Hematopoietic multipotent progenitor cell treated with erythropoietin and hydrocortisone succinate and interleukin-3 and kit ligand, for 17 days (in vitro differentiated cells): ENCODE data around the gene TRAF1.

ENCODE experiments used
- DNase-seq: peaks from one replicate; pipeline ENCODE4 v3.0.0-alpha.2; 2015; ENCODE audit warnings: low spot score

TRAF1 gene

DNA sequence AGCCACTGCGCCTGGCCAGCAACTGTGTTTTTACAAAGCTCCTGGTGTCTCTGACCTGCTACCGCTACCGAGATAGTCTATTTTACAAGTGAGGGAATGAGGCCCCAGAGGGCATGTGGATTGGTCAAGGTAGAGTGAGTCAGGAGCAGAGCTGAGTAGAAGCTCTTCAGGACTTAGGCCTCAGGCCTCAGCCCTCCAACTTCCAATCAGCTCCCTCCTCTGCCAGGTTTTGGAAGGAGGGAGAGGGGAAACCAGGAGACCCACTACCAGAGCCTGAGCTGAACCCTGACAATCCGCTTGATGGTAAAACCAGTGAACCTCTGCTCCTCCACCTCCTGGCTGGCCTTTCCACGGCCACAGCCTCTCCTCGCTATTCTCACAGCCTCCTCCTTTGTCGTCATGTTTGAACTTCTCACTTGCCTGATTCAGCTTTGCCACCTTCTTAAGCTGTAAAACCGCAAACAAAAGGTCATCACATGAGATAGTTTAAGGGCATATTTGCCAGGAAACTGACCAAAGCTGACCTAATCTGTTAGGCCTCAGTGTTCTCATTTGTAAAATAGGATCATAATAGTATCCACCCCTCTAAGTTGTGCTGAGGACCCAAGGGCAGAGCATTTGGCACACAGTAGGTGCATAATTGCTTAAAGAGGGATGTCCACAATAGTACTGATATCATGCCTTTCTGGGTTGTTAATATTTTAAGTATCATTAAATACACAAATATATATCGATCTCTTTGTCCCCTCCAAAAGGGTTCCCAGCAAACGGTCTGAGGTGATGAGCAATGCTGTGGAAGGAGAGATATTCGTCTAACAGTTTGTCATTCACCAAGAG is 1.7 kb downstream of the TRAF1 start:
- no peak for DNase-seq

DNA sequence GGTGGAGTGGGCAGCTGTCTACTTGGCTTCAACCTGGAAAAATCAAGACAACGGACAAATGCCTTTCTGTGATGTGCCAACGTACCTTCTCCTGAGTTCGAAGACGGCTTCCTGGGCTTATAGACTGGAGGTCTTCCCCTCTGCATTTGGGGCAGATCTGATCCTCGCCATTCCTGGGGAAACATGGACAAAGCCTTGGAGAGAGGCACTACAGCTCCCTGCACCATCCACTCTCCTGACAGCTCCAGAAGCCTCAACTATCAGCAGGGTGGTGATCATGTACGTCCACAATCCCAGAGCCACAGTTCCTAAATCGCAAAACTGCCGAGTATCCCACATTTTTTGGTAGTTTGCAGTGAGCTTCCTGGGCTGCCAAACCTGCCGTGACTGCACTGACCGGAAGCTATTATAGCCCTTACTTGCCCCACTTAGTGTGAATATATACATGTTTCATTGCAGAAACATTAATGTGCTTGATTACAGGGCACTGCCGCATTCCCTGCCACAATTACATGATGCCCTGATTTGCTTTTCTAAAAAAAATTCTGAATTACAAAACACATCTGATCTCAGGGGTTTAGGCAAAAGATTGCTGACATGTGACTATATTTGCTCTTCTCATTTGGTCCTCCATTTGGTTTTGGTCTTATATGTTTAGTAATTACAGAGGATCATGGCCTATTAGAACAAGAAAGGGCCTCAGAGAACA is 2.8 kb downstream of the TRAF1 start:
- DNase-seq, result no peak

DNA sequence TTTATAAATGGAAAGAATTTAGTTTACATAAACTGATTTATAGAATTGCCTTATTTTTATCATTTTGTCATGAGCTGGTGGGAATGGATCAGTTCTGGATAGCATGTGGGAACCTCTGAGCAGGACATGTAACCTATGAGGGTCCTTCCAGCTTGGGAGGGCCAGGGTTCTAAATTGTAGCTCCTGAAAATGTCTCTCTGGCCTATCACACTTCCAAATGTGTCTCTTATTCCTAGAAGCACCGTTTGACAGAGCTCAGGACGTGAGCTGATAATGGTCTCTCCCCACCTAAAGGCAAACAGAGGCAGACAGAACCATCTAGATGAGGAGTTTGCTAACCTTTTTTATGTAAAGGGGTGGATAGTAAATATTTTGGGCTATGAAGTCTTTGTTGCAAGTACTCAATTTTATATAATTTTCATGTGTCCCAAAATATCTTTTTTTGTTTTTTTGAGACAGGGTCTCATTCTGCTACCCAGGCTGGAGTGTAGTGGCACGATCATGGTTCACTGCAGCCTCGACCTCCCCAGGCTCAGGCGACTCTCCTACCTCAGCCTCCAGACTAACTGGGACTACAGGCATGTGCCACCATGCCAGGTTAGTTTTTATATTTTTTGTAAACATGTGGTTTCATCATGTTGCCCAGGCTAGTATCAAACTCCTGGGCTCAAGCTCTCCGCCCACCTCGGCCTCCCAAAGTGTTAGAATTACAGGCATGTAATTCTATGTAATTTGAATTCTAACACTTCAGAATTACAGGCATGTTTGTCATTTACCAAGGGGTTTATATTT is 4.0 kb downstream of the TRAF1 start:
- DNase-seq, result no peak

DNA sequence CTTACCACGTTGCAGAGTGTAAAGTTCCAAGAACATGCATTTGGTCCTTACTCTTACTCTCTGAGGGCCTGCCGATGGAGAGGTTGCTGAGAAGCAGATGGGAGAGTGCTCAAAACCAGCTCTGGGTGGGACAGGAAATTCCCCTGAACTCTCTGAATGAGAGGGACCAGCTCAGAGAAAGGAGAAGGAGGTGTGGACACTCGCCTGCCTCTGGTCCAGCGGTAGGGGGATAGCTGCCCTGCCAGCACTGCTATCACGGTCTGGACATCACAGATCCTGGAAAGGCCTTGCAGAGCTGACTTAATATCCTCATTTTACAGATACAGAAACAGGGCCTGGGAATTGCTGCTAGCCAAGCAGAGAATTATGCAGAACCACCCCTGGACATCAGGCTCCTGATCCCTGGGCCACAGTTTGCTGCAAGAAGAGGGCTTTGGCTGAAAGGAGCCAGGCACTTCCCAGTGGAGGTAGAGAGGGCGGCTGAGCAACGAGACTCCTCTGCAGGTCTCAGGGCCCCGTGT is 4.9 kb downstream of the TRAF1 start:
- DNase-seq, result no peak

DNA sequence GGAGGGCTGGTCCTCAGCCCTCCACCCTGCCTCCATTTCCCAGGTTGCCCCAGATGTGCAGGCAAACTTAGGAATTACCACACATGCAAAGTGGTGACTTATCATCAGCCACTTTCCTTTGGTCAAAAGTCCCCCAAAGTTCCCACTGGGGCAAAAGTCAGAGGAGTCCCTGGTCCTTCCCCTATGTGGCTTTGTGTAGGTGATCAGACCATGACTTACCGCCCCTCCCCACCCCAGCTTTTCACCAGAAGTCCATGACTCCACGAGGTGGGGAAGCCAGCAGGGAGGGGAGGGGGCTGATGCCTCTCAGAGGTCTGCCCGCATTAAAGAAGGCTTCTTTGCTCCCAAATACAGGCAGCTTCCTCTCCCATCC is 5.8 kb downstream of the TRAF1 start:
- no peak for DNase-seq

DNA sequence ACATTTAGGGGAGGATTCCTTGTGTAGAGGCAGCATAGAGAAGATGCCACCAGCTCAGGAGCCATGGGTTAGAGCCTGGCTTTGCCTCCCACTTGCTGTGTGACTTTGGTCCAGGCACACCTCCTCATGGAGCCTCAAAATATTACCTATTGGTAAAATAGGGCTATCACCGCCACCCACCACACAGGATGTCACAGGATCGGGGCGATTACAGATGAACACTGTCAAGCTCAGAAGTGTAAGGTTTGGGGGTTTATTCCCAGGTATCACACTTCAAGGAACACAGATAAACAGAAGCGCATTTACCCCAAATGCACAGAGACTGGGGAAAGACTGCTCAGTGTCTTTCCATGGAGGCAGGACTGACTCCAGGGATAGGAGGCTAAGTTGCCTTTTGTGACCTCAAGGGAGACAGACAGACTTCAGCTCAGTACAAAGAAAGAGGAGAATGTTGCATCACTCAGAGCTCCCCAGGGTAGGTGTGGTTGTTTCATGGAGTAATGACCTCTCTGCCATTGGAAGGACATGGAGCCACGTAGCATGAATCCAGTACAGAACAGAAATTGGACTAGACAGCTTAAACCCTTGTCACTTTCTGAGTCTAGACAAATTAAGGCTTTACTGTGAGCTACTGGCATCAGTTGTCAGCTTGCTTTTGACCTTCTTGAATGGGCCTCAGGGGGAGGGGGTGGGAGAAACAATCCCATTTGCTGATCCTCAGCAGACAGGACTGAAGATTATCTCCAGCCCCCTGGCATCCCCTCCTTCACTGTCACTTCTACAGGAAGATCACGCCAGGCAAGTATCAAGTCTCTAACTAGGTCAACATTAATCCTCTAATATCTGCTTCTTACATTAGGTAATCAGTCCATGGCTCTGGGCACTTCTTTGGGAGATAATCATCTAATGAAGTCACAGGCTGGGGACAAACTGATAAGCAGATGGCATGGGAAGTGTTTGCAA is 6.5 kb downstream of the TRAF1 start:
- no peak for DNase-seq

DNA sequence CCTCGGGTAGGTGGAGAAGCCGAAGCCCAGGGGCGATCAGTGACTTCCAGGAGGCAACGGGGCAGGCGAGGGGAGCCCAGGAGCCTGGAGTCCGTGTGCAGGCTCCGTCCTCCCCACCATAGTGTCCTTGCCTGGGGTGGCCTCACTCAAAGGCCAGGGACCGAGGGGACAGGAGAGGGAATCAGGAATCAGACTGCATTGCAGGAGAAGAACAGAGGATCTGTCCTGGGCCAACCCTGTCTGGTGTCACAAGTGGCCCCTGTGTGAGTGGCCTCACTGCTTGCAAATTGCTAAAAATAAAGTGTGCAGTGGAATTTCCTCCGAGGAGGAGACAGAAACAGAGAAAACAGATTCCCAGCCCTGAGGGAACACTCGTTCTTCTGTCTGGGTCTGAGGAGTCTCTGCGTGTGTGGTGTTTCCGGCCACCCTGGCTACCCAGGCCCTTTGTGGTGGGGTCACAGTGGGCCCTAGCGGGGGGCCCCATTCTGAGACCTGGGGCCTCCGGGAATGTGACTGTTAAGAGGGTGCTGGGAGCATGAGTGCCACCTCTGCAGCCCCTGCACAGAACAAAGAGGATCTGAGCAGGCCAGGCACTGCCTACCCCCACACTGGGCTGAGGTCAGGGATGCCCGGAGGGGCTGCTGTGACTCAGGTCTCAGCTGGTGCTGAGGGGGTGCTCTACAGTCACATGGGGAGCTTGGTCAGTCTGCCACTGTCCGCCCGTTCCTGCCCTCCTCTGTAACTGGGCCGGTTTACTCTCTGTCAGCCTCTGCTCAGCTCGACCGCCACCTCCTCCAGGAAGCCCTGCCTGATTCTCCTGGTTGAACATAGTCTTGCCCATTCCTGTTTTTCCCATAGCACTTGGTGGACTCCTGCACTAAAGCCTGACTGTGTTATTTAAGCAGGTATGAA is 7.4 kb downstream of the TRAF1 start:
- DNase-seq, result no peak

DNA sequence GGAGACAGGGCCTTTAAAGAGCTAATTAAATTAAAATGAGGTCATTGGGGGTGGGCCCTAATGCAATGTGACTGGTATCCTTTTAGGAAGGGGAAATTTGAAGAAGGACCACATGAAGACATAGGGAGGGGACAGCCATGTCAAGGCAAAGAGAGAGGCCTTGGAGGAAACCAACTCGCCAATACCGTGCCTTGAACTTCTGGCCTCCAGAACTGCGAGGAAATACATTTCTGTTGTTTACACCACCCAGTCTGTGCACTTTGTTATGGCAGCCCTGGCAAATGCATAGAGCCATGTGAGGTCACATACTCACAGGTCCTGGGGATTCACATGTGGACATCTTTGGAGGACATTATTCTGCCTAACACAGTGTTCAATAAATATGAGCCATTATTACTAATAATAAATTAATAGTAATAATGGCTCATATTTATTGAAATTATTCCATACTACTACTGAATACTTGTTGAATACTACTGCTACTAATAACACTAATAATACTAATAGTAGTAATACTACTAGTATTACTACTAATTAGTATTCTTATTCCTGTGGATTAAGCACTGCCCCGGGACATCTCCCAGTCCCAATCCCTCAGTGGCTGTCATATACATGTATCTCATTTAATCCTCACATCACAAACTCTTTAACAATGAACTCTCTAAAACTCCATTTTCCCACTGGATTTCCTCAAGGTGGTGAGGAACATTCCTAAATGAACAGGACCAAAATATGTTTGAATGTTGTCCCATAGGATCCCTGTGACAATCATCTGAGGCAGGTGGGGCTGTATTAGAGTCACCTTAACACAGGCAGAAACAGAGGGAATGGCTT is 8.4 kb downstream of the TRAF1 start:
- DNase-seq, result no peak

DNA sequence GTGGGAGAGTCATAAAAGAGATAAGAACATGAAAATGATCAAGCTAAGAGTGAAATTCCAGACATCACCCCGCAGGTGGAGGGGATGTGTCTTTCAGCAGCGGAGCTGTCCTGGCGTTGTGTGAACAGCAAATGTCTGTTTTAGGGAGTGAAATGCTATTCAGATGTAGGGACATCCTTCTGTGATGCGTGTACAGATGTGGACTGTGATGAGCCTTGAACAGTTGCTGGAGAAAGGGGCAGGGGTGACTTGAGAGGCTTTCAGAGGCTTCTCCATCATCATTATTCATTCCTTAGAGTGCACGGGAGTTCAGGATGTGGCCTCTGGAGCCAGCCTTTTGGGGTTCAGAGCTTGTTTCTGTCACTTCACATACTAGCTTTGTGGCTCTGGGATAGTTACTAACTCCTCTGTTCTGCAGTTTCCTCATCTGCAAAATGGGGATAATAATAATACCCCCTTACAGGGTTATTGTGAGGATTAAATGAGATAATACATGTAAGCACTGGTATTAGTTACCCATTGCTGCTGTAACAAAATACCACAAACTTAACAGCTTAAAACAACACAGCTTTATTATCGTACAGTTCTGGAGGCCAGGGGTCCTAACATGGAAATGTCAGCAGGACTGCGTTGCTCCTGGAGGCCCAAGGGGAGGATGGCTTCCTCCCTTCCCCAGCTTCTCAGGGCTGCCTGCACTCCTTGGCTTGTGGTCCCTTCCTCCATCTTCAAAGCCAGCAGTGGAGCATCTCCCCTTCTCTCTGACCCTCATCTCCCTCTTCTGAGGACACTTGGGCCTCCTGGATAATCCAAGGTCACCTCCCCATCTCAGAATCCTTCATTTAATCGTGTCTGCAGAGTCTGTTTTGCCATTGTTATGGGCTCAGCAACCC is 9.4 kb downstream of the TRAF1 start:
- DNase-seq, result no peak

DNA sequence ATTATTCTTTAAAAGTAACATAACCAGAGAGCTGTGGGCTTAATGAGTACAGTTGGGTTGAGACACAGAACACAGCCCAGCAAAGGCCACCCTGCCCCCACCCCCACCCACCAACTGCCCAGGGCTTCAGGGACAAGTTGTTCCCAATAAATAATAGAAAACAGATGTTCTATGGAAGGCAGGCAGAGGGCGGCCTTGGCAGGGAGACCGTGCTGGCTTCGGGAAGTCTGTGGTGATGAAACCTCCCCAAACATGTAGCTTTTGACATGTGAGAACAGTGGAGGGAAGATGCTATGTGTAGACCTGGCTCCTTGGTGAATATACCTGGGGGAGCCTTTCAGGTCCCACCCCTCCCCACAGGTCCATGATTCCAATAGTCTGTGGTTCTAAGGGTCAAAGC is 10.0 kb downstream of the TRAF1 start:
- no peak for DNase-seq

DNA sequence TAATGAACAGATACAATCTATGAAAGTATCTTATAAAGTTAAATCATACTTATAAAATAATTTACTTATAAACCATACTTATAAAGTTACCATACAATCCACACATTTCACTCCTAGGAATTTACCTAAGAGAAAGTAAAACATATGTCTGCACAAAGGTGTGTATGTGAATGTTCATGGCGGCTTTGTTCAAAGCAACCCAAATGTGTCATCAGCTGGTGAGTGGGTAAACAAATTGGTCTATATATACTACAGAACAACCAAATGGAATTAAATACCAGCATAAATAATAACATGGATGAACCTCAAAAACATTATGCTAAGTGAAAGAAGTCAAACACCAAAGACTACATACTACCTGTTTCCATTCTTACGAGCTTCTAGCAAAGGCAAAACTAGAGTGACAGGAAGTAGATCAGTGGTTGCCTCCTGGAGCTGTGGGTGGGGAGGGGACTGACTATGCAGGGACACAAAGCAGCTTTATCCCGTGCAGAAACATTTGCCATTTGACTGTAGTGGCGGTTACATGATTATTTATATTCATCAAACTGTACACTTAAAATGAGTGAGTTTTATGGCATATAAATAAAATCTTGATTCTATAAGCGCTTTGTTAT is 10.6 kb downstream of the TRAF1 start:
- no peak for DNase-seq

DNA sequence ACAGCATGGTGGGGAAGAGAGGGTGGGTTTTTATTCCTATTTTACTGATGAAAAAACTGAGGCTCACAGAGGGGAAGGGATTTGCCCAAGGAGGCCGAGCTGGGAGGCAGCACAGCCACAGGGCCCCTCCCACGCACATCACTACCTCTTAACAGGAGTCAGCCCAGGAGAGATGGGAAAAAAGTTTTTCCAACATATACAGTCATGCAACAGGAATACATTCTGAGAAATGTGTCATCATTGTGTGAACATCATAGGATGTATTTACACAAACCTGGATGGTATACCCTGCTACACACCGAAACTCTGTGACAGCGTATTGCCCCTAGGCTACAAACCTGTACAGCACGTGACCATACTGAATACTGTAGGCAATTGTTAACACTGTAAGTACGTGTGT is 11.6 kb downstream of the TRAF1 start:
- DNase-seq, result no peak

DNA sequence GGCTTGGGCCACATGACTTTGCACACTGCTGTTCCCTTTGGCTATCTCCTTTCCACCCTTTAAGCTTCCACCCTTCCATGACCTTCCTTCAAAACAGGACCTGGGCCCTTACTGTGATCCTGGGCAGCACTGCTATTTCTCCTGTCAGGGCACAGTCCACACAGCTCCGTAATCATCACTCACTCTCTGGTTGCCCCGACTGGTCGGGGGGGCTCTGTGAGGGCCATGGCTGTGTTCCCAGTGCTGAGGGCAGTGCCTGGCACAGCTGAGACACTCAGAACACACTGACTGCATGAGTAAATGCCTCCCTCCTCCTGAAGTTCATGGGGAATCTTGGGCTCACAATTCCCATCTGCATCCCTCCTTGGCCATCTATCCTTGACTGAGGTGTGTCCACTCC is 12.2 kb downstream of the TRAF1 start:
- DNase-seq, result no peak

DNA sequence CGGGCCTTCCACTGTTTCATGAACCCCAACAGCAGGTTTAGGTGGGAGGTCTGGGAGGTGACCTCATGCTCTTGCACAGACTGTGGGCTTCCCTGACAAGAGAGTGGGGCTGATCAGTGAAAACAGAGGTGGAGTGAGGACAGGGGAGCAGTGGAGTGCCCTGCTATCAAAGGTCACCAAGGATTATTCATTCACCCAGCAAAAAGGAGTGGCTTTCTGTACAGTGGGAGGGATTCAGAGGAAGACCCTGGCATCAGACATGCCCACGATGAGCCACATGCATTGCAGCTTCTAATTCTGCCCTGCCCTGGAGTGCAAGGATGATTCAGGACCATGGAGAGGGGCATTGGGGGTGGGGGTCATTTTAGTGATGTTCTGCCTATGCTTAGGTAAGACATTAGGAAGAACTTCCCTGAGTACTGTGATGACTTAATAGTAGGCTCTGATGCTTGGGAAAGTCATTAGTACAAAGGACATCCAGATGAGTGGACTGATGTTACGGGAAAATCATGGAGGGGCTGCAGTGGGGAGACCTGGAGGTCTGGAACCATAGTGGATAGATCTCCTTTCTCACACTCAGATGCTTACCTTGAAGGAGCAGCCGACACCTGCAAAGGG is 12.8 kb downstream of the TRAF1 start:
- no peak for DNase-seq

DNA sequence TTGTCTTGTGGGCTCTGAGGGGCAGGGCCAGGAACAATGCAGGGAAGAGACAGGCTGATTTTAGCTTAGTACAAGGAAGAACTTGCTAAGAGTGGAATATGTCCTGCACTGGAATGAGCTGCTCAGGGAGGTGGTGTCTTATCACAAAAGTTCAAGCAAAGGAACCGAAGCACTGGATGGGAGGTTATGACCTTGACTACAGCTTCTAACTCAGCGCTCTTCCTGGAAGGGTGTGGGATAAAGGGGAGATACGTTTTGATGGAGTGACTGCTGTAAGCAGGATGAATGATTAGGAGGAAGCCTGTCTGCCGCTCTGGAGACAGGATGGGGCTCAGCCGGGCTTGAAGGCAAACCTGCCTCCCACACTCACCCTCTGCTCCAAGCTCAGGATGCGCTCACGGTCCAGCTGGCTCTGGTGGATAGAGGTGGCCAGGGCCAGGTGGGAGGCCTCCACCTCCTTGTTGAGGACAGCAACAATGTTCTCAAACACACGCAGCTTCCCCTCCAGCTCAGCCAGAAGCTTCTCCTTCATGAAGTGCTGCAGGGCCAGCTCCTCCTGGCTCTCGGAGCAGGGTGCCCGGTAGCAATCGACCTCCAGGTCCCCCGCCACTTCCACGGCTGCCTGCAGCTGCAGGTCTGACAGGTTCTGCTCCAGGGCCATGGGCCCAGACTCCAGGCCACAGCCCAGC is 13.5 kb downstream of the TRAF1 start:
- DNase-seq, result no peak

DNA sequence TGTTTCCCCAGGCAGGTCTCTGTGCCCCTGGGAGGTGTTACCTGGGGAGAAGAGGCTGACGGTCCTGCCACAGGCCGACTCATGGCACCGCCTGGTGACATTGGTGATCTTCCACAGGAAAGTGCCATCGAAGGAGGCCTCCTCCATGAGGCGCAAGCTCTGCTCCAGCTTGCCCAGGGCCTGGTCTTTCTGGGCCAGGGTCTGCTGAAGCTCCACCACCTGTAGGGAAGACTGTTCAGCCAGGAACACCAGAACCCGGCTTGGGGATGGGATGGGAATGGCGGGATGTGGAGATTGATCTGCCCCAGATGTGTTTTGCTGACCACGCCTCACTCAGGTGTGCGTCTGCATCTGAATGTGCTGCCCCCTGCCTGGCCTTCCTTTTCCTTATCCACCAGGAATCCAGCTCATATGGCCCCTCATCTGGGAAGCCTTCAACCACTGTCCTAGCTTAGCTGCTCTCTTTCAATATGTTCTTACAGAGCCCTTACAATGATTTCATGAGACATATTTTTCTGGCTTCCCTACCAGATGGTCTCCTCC is 15.2 kb downstream of the TRAF1 start:
- DNase-seq, result no peak

DNA sequence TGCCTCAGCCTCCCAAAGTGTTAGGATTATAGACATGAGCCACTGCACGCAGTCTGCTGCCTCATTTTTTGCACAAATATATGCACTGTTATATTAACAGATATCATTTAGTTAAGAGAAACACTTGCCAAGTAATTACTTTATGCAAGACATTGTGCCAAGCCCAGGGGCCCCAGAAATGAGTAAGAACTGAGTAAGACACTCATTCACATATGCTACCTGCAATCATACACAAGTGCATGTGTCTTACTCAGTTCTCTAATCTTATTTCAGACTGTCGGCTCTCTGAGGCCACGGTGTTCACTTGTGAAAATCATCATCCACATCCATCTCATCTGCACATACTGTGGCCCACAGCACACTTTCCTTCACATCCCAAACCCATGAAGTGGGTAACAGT is 16.0 kb downstream of the TRAF1 start:
- DNase-seq, result no peak
